Measurements from ENCODE around the gene AKR1A1.

AKR1A1 gene

GRCh38 chr1:45617618-45618017 lies 67.0 kb downstream of the AKR1A1 start:
- no peak for DNase-seq (ENCODE audit: low read depth)

DNA sequence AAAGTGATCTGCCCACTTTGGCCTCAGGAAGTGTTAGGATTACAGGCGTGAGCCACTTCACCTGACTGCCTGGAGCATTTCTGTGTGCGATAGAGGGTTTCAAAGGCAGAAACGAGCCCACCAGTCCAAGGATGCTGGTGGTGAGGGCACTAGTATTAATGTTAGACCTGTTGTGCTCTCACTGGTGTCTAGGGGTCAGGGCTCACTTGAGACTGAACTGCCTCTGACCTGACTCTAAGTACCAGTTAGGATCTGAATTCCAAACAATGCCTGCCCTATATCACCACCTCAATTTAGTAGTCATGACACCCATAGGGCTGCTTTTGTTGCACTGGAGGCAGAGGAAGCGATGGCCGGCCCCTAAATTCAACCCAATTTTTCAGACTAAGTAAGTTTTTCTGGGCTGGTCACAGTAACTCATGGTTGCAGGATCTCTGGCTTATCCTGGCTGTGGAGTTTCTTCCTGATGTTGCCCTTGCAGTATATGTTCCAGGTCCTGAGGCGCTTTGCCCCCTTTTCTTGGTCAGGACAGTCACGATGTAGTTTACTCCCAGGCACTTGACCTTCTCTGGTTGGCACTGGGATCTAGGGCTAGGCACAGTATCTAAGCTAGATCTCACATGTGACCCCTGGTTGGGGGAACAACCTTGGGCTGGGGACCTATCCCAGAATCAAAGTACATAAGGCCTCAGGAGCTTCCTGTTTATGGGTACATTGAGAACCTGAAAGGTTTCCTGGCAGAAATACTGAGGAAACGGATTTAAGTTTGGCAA lies 68.7 kb downstream of the AKR1A1 start:
- DNase-seq (ENCODE audit: low read depth): no peak
